SK-N-MC (cell line): ENCODE measurements around the gene SUFU.

ENCODE experiments used
- EZH2 ChIP-seq: fragments of 200-600 bp; sonication (generic); IDR thresholded peaks from one replicate; pipeline ENCODE4 v1.6.1; 2017; ENCODE audit warnings: antibody characterized with exemption
- POLR2AphosphoS5 ChIP-seq: IDR thresholded peaks from 2 replicates; pipeline ENCODE4 v1.6.1; 2012; ENCODE audit warnings: mild to moderate bottlenecking, low read depth, low read length, borderline replicate concordance

GRCh38 chr10:102585026-102585425 is 81.3 kb downstream of the SUFU start:
- TF ChIP-seq POLR2AphosphoS5 (no peak), EZH2 (no peak)
